Breast epithelium (tissue), 4 donors: Measurements from ENCODE around the gene BIRC5. TPM values are rescaled to one million over a fixed set of nuclear protein-coding genes. Genes with fewer than 3 reads are reported as not detected.

Experiments
- DNase-seq, 2 donors: peaks; one replicate each; pipeline ENCODE4 v3.0.0-alpha.2; 2019; ENCODE audit warnings: low spot score in 2 of 2
- H3K27ac ChIP-seq, 2 donors: fragments of 200-600 bp; sonication (generic) in 1 of 2; one replicate each; pipeline ENCODE4 v1.5.1; 2016 to 2019; ENCODE audit warnings: mild to moderate bottlenecking in 1 of 2
- H3K27me3 ChIP-seq, 2 donors: fragments of 200-600 bp; sonication (generic) in 1 of 2; one replicate each; pipeline versions ENCODE4 v1.5.1 to v1.6.0; 2017 to 2019; ENCODE audit warnings: control low read depth in 1 of 2, mild to moderate bottlenecking in 1 of 2
- H3K36me3 ChIP-seq: fragments of 200-600 bp; one replicate; pipeline ENCODE4 v1.5.1; 2019
- H3K4me1 ChIP-seq, 2 donors: fragments of 200-600 bp; sonication (generic); one replicate each; pipeline ENCODE4 v1.5.1; 2016 to 2019; ENCODE audit warnings: control low read depth in 1 of 2
- H3K4me3 ChIP-seq, 3 donors: fragments of 200-600 bp; sonication (generic); 1 replicate in 2 of 3; 2 replicates in 1 of 3; pipeline ENCODE4 v1.5.1; 2016 to 2019; ENCODE audit warnings: mild to moderate bottlenecking in 3 of 3, moderate library complexity in 2 of 3
- H3K9me3 ChIP-seq, 2 donors: fragments of 200-600 bp; sonication (generic) in 1 of 2; one replicate each; pipeline ENCODE4 v1.5.1; 2016 to 2019; ENCODE audit warnings: control low read depth in 1 of 2
- POLR2A ChIP-seq: fragments of 450-650 bp; IDR thresholded peaks from one replicate; pipeline ENCODE4 v1.6.1; 2016; ENCODE audit warnings: antibody characterized with exemption, mild to moderate bottlenecking, moderate library complexity
- POLR2AphosphoS5 ChIP-seq, 3 donors: sonication (generic); formaldehyde crosslinking; IDR thresholded peaks; one replicate each; pipeline ENCODE4 v1.6.1; 2017; ENCODE audit warnings: antibody characterized with exemption in 3 of 3
- intact Hi-C: fragments of 100-400 bp; cut with DNase I; formaldehyde crosslinking; loops from one replicate; pipeline ENCODE4 v1.15.1; 2023; ENCODE audit warnings: low total_unique reads
- total RNA-seq, 3 donors: library from RNA; depleted of rRNA; stranded (reverse); fragments of >200 nt; gene quantifications; one replicate each; pipeline ENCODE4 v1.1.0, GENCODE V29; 2016
- TF ChIP-seq, protein P1 (sequence below), 3 donors: fragments of 450-650 bp; IDR thresholded peaks; one replicate each; pipeline ENCODE4 v1.5.1; 2016 to 2017; ENCODE audit warnings: antibody characterized with exemption in 3 of 3, mild to moderate bottlenecking in 3 of 3, moderate library complexity in 3 of 3

Gene BIRC5
- total RNA-seq, 3 donors from 2014 or later = 0.29 to 1.9 (median 0.33) TPM

DNA sequence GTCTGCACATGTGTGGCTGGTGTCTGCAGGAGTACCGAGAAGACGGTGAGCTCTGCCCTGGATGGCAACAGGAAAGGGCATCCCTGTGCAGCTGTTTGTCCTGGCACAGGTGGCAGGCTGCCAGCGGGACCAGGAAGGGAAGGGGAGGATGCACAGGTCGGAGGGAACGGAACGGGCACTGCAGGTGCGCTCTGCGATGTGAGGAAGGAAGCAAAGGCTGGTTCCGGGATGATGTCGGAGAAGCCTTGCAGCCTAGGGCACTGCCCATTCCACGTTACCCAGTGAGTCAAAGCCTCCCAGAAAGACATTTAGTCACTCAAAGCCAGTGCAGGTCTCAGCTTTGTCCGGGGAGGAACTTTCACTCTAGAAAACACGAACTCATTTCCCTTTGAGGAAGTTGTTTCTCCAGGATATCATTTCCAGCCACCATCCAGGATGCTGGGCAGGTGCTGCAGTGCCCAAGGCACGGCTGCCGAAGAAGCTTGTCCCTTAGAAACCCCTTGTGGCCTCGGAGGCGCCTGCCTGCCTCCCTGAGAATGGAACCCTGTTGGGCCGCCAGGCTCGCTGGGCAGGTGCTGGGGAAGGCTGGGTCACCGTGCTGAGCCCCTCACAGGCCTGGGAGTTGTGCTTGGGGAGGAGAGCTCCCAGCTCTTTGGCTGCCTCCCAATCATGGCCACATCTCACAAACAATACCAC lies 12.9 kb downstream of the BIRC5 start:
- Histone ChIP-seq H3K27ac (no peak overlapping the region), H3K9me3 (no peaks in the 10 kb centered on the region), H3K4me1 (no peaks in the 10 kb centered on the region), H3K27me3 (peaks cover 5 to 15% of the 10 kb centered on the region in 2 donors), H3K36me3 (no peaks in the 10 kb centered on the region), H3K4me3 (no peak overlapping the region)
- no peak for DNase-seq
- TF ChIP-seq POLR2A (no peak), POLR2AphosphoS5 (IDR thresholded peaks at IDR 0.05) (no peak)
- TF ChIP-seq, protein P1, sequence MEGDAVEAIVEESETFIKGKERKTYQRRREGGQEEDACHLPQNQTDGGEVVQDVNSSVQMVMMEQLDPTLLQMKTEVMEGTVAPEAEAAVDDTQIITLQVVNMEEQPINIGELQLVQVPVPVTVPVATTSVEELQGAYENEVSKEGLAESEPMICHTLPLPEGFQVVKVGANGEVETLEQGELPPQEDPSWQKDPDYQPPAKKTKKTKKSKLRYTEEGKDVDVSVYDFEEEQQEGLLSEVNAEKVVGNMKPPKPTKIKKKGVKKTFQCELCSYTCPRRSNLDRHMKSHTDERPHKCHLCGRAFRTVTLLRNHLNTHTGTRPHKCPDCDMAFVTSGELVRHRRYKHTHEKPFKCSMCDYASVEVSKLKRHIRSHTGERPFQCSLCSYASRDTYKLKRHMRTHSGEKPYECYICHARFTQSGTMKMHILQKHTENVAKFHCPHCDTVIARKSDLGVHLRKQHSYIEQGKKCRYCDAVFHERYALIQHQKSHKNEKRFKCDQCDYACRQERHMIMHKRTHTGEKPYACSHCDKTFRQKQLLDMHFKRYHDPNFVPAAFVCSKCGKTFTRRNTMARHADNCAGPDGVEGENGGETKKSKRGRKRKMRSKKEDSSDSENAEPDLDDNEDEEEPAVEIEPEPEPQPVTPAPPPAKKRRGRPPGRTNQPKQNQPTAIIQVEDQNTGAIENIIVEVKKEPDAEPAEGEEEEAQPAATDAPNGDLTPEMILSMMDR (IDR thresholded peaks at IDR 0.05) = no peak
- intact Hi-C loops = loop anchor here (5.0 kb wide), 1 partner anchor 1135 kb away; no protein-coding TSS in a partner anchor

DNA sequence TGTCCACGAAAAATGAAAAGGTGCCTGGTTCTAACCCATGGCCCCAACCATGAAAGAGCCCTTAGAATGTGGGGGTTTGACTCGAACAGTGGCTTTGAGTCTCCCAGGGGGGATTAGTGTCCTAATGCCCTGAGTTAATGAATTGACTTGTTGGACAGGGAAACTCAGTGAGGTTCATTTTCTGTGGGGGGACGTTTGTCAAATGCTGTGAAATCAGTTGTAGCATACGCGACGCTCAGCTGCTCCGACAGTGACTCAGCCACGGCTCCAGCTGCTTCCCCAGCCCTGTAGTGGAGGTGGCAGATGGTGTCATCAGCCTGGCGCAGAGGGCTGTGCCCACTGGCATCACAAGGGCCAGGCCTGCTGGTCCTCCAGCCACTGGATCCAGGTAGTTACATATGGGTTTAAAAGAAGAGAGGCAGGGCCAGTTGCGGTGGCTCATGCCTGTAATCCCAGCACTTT lies 13.4 kb downstream of the BIRC5 start:
- intact Hi-C loops = loop anchor here (5.0 kb wide), 1 partner anchor 1135 kb away; no protein-coding TSS in a partner anchor
- TF ChIP-seq POLR2AphosphoS5 (IDR thresholded peaks at IDR 0.05) (no peak), POLR2A (no peak)
- TF ChIP-seq, protein P1 (IDR thresholded peaks at IDR 0.05) = no peak
- Histone ChIP-seq H3K27me3 (peaks cover 5 to 21% of the 10 kb centered on the region in 2 donors), H3K27ac (no peak overlapping the region), H3K36me3 (no peaks in the 10 kb centered on the region), H3K9me3 (no peaks in the 10 kb centered on the region), H3K4me1 (no peaks in the 10 kb centered on the region), H3K4me3 (no peak overlapping the region)
- DNase-seq = no peak

DNA sequence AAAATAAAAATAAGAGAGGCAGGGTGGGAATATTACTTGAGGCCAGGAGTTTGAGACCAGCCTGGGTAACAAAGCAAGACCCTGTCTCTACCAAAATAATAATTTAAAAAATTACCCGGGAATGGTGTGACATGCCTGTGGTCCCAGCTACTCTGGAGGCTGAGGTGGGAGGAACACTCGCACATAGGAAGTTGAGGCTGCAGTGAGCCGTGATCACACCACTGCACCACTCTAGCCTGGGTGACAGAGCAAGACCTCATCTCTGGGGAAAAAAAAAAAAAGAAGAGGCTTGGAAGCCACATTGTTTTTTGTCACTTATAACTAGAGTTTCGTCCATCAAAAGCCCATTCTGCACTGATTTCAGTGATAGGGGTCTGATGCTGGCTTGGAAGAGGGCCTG lies 14.1 kb downstream of the BIRC5 start:
- intact Hi-C loops = loop anchor here (5.0 kb wide), 1 partner anchor 1136 kb away; no protein-coding TSS in a partner anchor
- no peak overlapping the region for H3K4me3 ChIP-seq
- H3K27me3 ChIP-seq = peaks cover 5 to 24% of the 10 kb centered on the region in 2 donors
- DNase-seq = no peak
- H3K36me3 ChIP-seq = no peaks in the 10 kb centered on the region
- H3K9me3 ChIP-seq = no peaks in the 10 kb centered on the region
- H3K27ac ChIP-seq = no peak overlapping the region
- TF ChIP-seq, protein P1 (IDR thresholded peaks at IDR 0.05) = no peak
- no peak for TF ChIP-seq POLR2A
- TF ChIP-seq POLR2AphosphoS5 (IDR thresholded peaks at IDR 0.05) = no peak
- no peaks in the 10 kb centered on the region for H3K4me1 ChIP-seq

DNA sequence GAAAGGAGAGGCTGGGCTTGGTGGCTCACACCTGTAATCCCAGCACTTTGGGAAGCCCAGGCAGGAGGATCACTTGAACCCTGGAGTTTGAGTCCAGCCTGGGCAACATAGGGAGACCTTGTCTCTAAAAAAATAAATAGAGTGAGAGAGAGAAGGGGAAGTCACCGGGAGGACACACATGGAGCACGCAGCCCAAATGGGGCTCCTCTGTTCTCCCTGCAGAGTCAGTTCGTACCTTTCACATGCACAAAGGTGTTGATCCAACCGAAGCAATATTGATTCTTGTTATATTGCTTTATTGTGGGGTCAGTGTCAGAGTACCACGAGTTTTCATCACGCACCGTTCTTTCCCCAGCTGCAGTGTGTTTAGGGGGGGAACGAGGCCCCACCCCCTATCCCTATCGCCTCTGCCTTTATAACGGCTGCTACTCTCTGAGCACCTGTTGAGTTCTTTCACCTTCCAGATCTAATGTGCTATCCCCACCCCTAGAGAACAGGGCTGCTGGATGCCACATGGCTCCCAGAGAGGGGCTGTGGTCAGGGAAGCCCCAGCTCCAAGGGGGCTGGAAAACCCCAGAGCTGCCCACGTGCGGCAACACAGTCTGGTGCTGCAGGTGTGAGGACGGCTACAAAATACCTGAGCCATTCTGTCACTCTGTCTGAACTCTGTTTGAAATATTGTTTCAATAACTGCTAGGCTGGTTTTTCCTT lies 16.4 kb downstream of the BIRC5 start:
- no peaks in the 10 kb centered on the region for H3K4me1 ChIP-seq
- H3K36me3 ChIP-seq = no peaks in the 10 kb centered on the region
- no peak overlapping the region for H3K27ac ChIP-seq
- DNase-seq = no peak
- peaks cover 5 to 24% of the 10 kb centered on the region in 2 donors for H3K27me3 ChIP-seq
- no peaks in the 10 kb centered on the region for H3K9me3 ChIP-seq
- TF ChIP-seq, protein P1 (IDR thresholded peaks at IDR 0.05) = no peak
- TF ChIP-seq POLR2AphosphoS5 (IDR thresholded peaks at IDR 0.05) (no peak), POLR2A (no peak)
- no peak overlapping the region for H3K4me3 ChIP-seq
- intact Hi-C loops = loop anchor here (10.0 kb wide), 1 partner anchor 1624 kb away; no protein-coding TSS in a partner anchor
